Brain pericyte (primary cell): ENCODE measurements around the gene UBAC2.
"Not testable (repeated sequence)": the region's sequence is repeated elsewhere in the genome, so short reads cannot be mapped to it uniquely, and the experiment has no call there.

Source experiments
- DNase-seq: peaks from one replicate; pipeline ENCODE4 v3.0.0-alpha.2; 2012; ENCODE audit warnings: low read depth, low spot score

The UBAC2 gene

DNA sequence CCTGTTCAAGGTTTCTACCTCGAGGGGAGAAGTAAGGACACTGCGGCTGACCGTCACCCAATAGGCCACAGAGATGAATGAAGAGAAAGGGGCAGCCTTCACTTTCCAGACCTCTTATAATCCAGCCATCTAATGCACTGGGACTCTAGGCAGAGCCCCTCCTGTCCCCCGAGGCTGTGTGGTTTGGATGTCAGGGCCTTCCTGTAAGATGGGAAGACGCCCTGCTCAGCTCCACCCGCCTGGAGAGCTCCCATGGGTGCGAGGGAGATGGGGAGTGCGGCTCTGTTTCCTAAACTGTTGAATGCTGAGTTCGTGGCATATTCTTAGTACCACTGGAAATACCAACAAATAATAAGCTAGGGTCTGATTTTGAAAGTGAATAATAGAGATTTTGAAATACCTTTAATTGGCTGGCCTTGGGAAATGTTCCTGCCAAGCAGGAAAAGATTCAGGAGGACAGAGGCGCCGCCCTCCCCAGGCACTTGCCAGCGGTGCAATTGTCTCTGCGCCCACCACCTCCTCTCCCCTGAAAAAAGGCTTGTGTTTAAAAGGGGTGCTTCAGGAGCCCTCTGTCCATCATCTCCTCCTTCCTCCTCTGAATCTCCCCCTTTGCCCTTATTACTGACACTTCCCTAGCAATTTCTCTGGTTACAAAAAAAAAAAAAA lies 191.9 kb downstream of the UBAC2 start:
- no peak for DNase-seq

DNA sequence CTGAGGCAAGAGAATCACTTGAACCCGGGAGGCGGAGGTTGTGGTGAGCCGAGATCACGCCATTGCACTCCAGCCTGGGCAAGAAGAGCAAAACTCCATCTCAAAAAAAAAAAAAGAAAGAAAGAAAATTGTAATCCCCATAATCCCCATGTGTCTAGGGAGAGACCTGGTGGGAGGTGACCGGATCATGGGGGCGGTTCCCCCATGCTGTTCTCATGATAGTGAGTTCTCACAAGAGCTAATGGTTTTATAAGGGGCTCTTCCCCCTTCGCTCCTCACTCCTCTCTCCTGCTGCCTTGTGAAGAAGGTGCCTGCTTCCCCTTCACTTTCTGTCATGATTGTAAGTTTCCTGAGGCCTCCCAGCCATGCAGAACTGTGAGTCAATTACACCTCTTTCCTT lies 192.7 kb downstream of the UBAC2 start:
- not testable (repeated sequence) for DNase-seq

- no peak for DNase-seq
These were observed 193.4 kb downstream of the UBAC2 start for GRCh38 chr13:99393791-99394735.

DNA sequence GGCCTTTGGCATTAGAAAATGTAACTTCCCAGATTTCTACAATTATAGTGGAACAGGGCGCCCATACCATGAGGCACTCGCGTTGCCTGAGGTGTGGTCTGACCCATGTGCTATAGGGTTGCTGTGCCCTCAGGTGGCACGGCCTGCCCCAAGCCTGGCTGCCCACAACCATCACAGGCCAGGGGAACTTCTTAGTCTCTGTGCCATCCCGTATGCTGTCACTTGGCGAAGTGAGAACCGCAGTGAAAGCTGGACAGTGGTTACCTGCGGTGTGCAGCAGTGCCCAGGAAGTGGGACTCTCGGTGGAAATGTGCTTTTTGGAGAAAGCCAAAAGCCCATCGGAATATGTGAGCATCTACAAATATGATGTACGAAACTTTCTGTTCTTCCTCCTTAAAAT lies 194.8 kb downstream of the UBAC2 start:
- DNase-seq: no peak

- no peak for DNase-seq
These were observed 195.8 kb downstream of the UBAC2 start for GRCh38 chr13:99396446-99396845.

GRCh38 chr13:99398071-99398470 lies 197.4 kb downstream of the UBAC2 start:
- no peak for DNase-seq

DNA sequence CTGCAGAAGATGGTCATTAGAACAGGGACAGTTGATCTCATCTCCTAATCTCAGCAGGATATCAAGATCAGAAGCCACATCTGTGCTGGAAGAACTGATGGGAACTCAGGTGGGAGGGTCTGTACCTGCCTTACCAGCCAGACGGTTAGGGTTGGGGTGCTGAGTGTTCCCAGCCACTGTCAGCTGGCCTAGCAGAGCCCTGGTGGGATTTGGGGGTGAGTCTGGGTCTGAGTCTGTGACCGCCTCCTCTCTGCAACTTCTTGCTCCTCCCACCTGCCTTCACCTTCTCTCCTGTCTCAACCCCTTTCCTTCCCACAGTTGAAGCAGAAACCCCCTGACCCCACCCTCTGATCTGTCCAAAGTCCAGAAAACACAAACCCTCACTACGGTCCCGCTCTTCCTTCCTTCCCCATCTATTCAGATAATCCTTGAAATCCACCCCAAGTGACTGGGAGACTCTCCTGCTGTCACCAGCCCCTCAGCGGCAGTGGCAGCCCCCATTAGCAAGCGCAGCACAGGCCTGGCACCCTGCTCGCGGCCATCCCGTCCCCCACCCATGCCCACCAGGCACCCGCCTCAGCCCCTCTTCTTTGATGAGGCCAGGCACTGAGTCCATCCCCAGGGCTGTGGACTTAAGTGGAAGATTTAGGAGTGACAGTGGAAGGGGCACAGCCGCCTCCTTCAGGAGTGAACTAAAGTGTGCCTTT lies 198.4 kb downstream of the UBAC2 start:
- no peak for DNase-seq

DNA sequence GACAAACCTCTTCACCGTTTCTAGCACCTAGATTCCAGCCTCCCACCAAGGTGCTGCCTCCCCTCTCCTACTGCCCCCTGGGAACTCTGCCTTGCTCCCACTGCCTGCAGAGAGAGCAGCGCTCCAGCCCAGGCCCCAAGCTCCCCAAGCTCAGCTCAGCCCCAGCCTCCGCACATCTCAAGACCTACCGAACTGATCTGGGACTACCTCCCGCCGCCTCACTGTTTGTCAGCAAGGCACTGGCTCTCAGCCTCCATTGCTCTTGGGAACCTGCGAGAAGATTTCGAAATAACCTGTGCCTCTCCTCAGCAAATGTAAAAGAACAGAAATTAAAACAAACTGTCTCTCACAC lies 198.9 kb downstream of the UBAC2 start:
- DNase-seq: no peak

DNA sequence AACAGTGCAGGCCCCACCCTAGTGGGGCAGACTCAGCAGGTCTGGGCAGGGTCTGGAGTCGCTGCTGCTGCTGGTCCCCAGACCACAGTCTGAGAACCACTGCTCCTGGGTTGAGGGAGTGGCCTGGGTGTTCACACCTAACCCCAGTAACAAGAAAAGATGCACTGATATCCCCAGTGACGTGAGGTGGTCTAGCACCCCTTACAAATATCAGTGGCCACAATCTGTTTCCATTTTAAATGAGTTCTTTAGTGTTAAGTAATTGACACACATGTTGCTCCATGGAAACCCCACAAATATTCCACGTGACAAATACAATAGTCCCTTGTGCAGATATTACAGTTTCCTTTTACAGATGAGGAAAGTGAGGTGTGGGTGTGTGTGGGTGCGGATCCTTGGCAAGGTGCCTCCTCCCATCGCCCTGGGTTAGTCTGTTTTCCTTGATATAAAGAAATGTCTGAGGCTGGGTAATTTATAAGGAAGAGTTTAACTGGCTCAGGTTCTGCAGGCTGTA lies 202.9 kb downstream of the UBAC2 start:
- DNase-seq: no peak

- no peak for DNase-seq
These were observed 203.5 kb downstream of the UBAC2 start for GRCh38 chr13:99404005-99404755.

DNA sequence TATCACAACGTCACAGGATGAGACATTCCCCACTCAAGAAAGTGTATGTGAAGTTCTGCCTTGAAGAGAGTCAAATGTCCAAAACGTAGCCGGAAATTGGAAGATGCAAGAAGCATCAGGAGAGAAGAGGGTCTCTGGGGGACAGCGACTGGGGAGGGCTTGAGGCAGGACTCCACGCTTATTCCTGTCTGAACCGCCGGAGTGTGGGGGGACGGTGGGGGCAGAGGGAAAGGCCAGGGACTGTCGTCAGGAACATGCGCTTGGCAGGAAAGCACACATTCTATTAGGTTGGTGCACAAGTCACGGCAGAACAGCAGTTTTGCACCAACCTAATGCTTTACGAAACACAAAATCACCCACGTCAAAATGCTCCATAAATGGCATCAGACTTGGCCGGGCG lies 205.3 kb downstream of the UBAC2 start:
- DNase-seq: no peak

- DNase-seq: no peak
These were observed 206.1 kb downstream of the UBAC2 start for GRCh38 chr13:99406799-99407201.

DNA sequence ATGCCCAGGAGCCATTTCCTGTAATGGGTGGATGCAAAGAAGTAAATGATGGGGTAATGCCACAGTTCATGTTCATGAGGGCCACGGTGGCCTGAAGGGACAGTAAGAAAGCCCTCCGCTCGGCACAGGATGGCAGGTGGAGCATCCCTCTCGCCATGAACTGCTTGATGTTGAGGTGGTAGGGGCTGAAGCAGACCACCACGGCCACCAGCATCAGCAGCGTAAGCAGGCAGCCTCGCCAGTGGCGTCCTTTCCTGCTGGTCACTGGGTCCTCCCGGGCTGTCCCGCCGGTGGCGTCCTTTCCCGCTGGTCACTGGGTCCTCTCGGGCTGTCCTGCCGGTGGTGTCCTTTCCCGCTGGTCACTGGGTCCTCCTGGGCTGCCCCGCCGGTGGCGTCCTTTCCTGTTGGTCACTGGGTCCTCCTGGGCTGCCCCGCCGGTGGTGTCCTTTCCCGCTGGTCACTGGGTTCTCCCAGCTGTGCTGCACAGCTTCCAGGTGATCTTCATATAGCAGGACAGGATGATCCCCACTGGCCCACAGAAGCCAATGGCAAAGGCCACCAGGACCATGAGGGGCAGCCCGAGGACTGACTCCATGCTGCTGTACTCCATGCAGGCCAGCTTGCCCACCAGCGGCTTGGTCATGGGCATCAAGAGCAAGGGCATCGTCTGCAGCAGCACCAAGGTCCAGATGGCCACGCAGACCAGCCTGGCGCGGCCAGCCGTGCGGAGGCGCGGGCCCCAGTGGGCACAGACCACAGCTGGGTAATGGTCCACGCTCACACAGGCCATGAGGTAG lies 207.4 kb downstream of the UBAC2 start:
- no peak for DNase-seq

GRCh38 chr13:99408703-99409000 lies 208.0 kb downstream of the UBAC2 start:
- DNase-seq: no peak

GRCh38 chr13:99409461-99410083 lies 208.9 kb downstream of the UBAC2 start:
- not testable (repeated sequence) for DNase-seq

DNA sequence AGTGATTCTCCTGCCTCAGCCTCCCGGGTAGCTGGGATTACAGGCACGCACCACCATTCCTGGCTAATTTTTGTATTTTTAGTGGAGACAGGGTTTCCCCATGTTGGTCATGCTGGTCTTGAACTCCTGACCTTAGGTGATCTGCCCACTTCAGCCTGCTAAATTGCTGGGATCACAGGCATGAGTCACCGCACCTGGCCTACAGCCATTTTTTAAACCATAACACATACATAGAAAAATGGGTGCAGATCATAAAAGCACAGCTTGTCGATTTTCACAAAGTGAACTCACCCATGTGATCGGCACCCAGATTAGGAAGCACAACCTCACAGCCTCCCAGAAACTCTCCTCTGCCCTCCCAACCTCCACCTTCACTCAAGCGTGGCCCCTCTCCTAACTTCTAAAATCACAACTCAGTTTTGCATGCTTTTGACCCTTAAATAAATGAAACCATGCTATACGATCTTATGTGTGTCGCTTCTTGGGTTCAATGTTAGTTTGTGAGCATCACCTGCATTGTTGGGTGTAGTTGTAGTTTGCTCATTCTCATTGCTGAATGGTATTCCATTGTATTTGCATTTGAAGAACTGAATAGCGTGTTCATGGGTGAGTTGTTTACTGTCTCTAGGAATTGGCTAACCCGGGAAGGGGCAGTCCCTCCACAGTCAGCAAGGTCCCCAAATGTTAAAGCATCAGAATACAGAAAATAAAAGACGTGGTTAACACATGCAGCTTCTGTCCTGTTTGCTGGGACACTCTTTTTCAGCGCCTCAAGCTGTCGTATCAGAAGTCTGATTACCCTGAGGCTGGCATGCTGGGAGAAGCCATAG lies 210.2 kb downstream of the UBAC2 start:
- DNase-seq: not testable (repeated sequence)

DNA sequence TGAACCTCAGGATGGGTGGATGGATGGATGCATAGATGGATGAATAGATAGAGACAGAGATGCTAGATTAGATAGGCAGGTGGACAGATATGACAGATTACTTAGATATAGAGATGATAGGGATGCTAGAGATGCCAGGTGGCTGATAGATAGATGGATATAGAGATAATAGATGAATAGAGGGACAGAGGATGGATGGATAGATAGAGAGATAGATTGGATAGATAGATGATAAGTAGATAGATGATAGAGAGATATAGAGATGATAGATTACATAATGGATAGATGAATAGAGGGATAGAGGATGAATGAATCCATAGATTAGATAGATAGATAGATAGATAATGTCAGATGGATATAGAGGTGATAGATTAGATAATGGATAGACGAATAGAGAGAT lies 212.2 kb downstream of the UBAC2 start:
- DNase-seq: no peak

- DNase-seq: no peak
These were observed 213.7 kb downstream of the UBAC2 start for GRCh38 chr13:99414048-99414995.
